ENCODE measurements around the gene CRB2.
A peak's percentile ranks its signal among the peaks of the same experiment; 100 is the strongest.

CRB2 gene

GRCh38 chr9:123359106-123359505 is 3.1 kb downstream of the CRB2 start:
- DNase-seq (ENCODE audit: low read depth), result no peak
- no peak overlapping the region for H3K4me3 ChIP-seq (ENCODE audit: low read depth, low read length)
- TF ChIP-seq POLR2A (IDR thresholded peaks at IDR 0.05; ENCODE audit: extremely low read depth, insufficient read length) (no peak), MYC (IDR thresholded peaks at IDR 0.05; ENCODE audit: low read depth, low read length) (no peak), MAX (IDR thresholded peaks at IDR 0.05; ENCODE audit: low read depth, low read length) (no peak), CTCF (IDR thresholded peaks at IDR 0.05; ENCODE audit: low read depth, low read length) (no peak)

GRCh38 chr9:123359546-123359945 is 3.5 kb downstream of the CRB2 start:
- no peak for DNase-seq (ENCODE audit: low read depth)
- TF ChIP-seq POLR2A (IDR thresholded peaks at IDR 0.05; ENCODE audit: extremely low read depth, insufficient read length), result no peak
- TF ChIP-seq MAX (IDR thresholded peaks at IDR 0.05; ENCODE audit: low read depth, low read length), result no peak
- TF ChIP-seq CTCF (IDR thresholded peaks at IDR 0.05; ENCODE audit: low read depth, low read length), result no peak
- no peak for TF ChIP-seq MYC (IDR thresholded peaks at IDR 0.05; ENCODE audit: low read depth, low read length)
- no peak overlapping the region for H3K4me3 ChIP-seq (ENCODE audit: low read depth, low read length)

GRCh38 chr9:123360161-123361085 is 4.4 kb downstream of the CRB2 start:
- no peak for TF ChIP-seq MYC (IDR thresholded peaks at IDR 0.05; ENCODE audit: low read depth, low read length)
- no peak for TF ChIP-seq CTCF (IDR thresholded peaks at IDR 0.05; ENCODE audit: low read depth, low read length)
- TF ChIP-seq POLR2A (IDR thresholded peaks at IDR 0.05; ENCODE audit: extremely low read depth, insufficient read length), result no peak
- TF ChIP-seq MAX (IDR thresholded peaks at IDR 0.05; ENCODE audit: low read depth, low read length), result no peak
- no peak overlapping the region for H3K4me3 ChIP-seq (ENCODE audit: low read depth, low read length)
- DNase-seq (ENCODE audit: low read depth), result peak; percentile 59

GRCh38 chr9:123361086-123361730 is 5.2 kb downstream of the CRB2 start:
- no peak overlapping the region for H3K4me3 ChIP-seq (ENCODE audit: low read depth, low read length)
- TF ChIP-seq POLR2A (IDR thresholded peaks at IDR 0.05; ENCODE audit: extremely low read depth, insufficient read length) (no peak), MYC (IDR thresholded peaks at IDR 0.05; ENCODE audit: low read depth, low read length) (no peak), MAX (IDR thresholded peaks at IDR 0.05; ENCODE audit: low read depth, low read length) (no peak), CTCF (IDR thresholded peaks at IDR 0.05; ENCODE audit: low read depth, low read length) (no peak)
- DNase-seq (ENCODE audit: low read depth), result no peak

- TF ChIP-seq CTCF (IDR thresholded peaks at IDR 0.05; ENCODE audit: low read depth, low read length) (no peak), MYC (IDR thresholded peaks at IDR 0.05; ENCODE audit: low read depth, low read length) (no peak), POLR2A (IDR thresholded peaks at IDR 0.05; ENCODE audit: extremely low read depth, insufficient read length) (no peak)
- no peak for DNase-seq (ENCODE audit: low read depth)
Measured at GRCh38 chr9:123361731-123362510, 5.9 kb downstream of the CRB2 start.

More at GRCh38 chr9:123361731-123362510, 5.9 kb downstream of the CRB2 start:
- no peak overlapping the region for H3K4me3 ChIP-seq (ENCODE audit: low read depth, low read length)
